ENCODE data around the gene HBB.
"Not testable (repeated sequence)": the region's sequence is repeated elsewhere in the genome, so short reads cannot be mapped to it uniquely, and the experiment has no call there.

HBB gene

DNA sequence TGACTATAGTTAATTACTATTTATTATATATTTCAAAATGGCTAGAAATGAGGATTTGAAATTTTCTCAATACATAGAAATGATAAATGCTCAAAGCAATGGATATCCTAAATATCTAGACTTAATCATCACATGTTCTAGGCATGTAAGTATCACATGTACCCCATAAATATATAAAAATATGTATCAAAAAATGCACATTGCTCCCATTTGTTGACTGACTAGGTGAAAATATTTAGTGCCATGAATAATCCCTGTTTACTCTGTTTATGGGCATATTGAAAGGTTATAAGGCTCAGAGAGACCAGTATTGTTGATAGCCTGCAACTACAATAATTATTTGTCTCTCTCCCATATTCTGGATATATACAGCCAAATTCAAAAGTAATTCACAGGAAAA, 39.7 kb upstream of the HBB start:
- DNase-seq (ENCODE audit: low read depth), result no peak
- H3K4me3 ChIP-seq (ENCODE audit: control insufficient read depth, low read depth, low read length), result no peak overlapping the region
- TF ChIP-seq, protein P1, sequence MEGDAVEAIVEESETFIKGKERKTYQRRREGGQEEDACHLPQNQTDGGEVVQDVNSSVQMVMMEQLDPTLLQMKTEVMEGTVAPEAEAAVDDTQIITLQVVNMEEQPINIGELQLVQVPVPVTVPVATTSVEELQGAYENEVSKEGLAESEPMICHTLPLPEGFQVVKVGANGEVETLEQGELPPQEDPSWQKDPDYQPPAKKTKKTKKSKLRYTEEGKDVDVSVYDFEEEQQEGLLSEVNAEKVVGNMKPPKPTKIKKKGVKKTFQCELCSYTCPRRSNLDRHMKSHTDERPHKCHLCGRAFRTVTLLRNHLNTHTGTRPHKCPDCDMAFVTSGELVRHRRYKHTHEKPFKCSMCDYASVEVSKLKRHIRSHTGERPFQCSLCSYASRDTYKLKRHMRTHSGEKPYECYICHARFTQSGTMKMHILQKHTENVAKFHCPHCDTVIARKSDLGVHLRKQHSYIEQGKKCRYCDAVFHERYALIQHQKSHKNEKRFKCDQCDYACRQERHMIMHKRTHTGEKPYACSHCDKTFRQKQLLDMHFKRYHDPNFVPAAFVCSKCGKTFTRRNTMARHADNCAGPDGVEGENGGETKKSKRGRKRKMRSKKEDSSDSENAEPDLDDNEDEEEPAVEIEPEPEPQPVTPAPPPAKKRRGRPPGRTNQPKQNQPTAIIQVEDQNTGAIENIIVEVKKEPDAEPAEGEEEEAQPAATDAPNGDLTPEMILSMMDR (IDR thresholded peaks at IDR 0.05; ENCODE audit: control insufficient read depth, insufficient read depth, low read depth, low read length, missing control alignments), result no peak

- no peak for DNase-seq (ENCODE audit: low read depth)
- TF ChIP-seq, protein P1 (IDR thresholded peaks at IDR 0.05; ENCODE audit: control insufficient read depth, insufficient read depth, low read depth, low read length, missing control alignments), result no peak
- H3K4me3 ChIP-seq (ENCODE audit: control insufficient read depth, low read depth, low read length), result no peak overlapping the region
Observed at GRCh38 chr11:5265832-5266231, 39.0 kb upstream of the HBB start.

GRCh38 chr11:5258543-5259262, 31.8 kb upstream of the HBB start:
- DNase-seq (ENCODE audit: low read depth), result no peak
- no peak overlapping the region for H3K4me3 ChIP-seq (ENCODE audit: control insufficient read depth, low read depth, low read length)
- TF ChIP-seq, protein P1 (IDR thresholded peaks at IDR 0.05; ENCODE audit: control insufficient read depth, insufficient read depth, low read depth, low read length, missing control alignments), result no peak

DNA sequence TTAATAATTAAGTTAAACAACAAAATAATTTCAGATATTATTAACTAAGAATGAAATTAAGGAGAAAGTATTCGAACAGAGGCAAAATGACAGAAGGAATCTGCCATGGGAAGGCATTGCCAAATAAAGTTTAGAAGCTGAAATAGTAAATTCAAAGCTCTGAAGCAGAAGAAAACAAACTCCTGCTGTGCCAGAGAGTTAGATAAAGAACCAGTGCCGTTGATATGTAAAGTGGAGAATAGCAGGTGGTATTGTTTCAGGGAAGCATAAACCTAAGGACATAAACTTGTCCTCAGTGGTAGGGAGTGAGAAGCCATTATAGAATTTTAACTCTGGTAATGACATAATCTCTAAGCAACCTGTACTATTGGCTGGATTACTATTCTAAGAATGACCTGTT, 30.4 kb upstream of the HBB start:
- no peak overlapping the region for H3K4me3 ChIP-seq (ENCODE audit: control insufficient read depth, low read depth, low read length)
- TF ChIP-seq, protein P1 (IDR thresholded peaks at IDR 0.05; ENCODE audit: control insufficient read depth, insufficient read depth, low read depth, low read length, missing control alignments), result no peak
- no peak for DNase-seq (ENCODE audit: low read depth)

DNA sequence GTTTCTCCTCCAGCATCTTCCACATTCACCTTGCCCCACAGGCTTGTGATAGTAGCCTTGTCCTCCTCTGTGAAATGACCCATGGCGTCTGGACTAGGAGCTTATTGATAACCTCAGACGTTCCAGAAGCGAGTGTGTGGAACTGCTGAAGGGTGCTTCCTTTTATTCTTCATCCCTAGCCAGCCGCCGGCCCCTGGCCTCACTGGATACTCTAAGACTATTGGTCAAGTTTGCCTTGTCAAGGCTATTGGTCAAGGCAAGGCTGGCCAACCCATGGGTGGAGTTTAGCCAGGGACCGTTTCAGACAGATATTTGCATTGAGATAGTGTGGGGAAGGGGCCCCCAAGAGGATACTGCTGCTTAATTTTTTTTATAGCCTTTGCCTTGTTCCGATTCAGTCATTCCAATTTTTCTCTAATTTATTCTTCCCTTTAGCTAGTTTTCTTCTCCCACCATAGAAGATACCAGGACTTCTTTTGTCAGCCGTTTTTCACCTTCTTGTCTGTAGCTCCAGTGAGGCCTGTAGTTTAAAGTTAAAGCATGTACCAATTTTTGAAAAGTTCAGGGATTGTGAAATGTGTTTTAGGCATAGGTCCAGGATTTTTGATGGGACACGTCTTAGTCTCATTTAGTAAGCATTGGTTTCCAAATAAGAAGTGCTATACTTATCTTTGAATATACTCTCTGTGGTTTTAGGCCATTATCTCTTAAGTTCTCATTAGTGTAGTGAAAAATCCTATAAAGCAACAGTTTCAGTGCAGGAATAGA, 28.0 kb upstream of the HBB start, which contains the start of gene HBG2:
TSS of gene HBG2 (minus strand) at position 136 of the 768 bp plus-strand sequence. CDS start at position 83, 53 bp downstream.
- not testable (repeated sequence) for H3K4me3 ChIP-seq (ENCODE audit: control insufficient read depth, low read depth, low read length); DNase-seq (ENCODE audit: low read depth)

DNA sequence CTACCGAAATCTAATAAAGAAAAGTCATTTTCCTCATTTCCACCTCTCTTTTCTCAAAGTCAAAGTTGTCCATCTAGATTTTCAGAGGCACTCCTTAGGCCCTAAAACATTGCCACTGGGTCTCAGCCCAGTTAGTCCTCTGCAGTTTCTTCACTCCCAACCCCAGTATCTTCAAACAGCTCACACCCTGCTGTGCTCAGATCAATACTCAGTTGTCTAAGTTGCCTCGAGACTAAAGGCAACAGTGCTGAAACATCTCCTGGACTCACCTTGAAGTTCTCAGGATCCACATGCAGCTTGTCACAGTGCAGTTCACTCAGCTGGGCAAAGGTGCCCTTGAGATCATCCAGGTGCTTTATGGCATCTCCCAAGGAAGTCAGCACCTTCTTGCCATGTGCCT, 27.2 kb upstream of the HBB start:
- DNase-seq (ENCODE audit: low read depth); H3K4me3 ChIP-seq (ENCODE audit: control insufficient read depth, low read depth, low read length): not testable (repeated sequence)

DNA sequence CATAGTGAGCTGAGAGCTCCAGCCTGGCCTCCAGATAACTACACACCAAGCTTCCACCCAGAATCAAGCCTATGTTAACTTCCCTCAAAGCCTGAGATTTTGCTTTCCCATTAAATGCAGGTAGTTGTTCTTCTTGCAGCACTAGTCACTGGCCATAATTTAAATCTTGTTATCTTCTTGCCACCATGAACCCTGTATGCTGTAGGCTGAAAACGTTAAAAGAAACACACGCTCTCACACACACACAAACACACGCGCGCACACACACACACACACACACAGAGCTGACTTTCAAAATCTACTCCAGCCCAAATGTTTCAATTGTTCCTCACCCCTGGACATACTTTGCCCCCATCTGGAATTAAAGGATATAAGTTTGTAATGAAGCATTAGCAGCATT, 26.6 kb upstream of the HBB start:
- DNase-seq (ENCODE audit: low read depth); H3K4me3 ChIP-seq (ENCODE audit: control insufficient read depth, low read depth, low read length): not testable (repeated sequence)

- TF ChIP-seq, protein P1 (IDR thresholded peaks at IDR 0.05; ENCODE audit: control insufficient read depth, insufficient read depth, low read depth, low read length, missing control alignments), result no peak
- no peak overlapping the region for H3K4me3 ChIP-seq (ENCODE audit: control insufficient read depth, low read depth, low read length)
- DNase-seq (ENCODE audit: low read depth), result no peak
Observed at GRCh38 chr11:5252919-5253265, 26.0 kb upstream of the HBB start.
